HepG2 (cell line): ENCODE data around the gene EMILIN1. TPM values are rescaled to one million over a fixed set of nuclear protein-coding genes. Genes with fewer than 3 reads are reported as not detected.

Experiments used
- ATM ChIP-seq: fragments of 450-650 bp; IDR thresholded peaks from 2 replicates; pipeline ENCODE4 v1.7.1; 2017; ENCODE audit warnings: mild to moderate bottlenecking, borderline replicate concordance
- BRCA1 ChIP-seq: sonication (generic); formaldehyde crosslinking; IDR thresholded peaks from 2 replicates; pipeline ENCODE4 v1.4.0; 2020; ENCODE audit warnings: missing genetic modification reagents
- FOXA1 ChIP-seq, 2 experiments: fragments of 450-650 bp in 1 of 2; sonication (generic) in 1 of 2; formaldehyde crosslinking in 1 of 2; IDR thresholded peaks; 2 replicates each; pipeline versions ENCODE4 v1.4.0 to v1.6.1; 2016 to 2020; ENCODE audit warnings: missing genetic modification reagents in 1 of 2
- MLLT10 ChIP-seq: sonication (generic); formaldehyde crosslinking; IDR thresholded peaks from 2 replicates; pipeline ENCODE4 v1.4.0; 2020; ENCODE audit warnings: missing genetic modification reagents
- NFYB ChIP-seq: sonication (generic); formaldehyde crosslinking; IDR thresholded peaks from 2 replicates; pipeline ENCODE4 v1.4.0; 2020; ENCODE audit warnings: missing genetic modification reagents
- PHF20 ChIP-seq: sonication (generic); formaldehyde crosslinking; IDR thresholded peaks from 2 replicates; pipeline ENCODE4 v1.5.0; 2020; ENCODE audit warnings: mild to moderate bottlenecking, missing genetic modification reagents
- PHF8 ChIP-seq: sonication (generic); formaldehyde crosslinking; IDR thresholded peaks from 2 replicates; pipeline ENCODE4 v1.5.0; 2020; ENCODE audit warnings: missing genetic modification reagents
- POLR2AphosphoS5 ChIP-seq: IDR thresholded peaks from 2 replicates; pipeline ENCODE4 v1.6.1; 2012; ENCODE audit warnings: low read depth, low read length
- RFX1 ChIP-seq: fragments of 450-650 bp; IDR thresholded peaks from 2 replicates; pipeline ENCODE4 v1.6.1; 2017
- SIX4 ChIP-seq: sonication (generic); formaldehyde crosslinking; IDR thresholded peaks from 2 replicates; pipeline ENCODE4 v1.4.0; 2020; ENCODE audit warnings: missing genetic modification reagents
- SMAD1 ChIP-seq: sonication (generic); formaldehyde crosslinking; IDR thresholded peaks from 2 replicates; pipeline ENCODE4 v1.4.0; 2020; ENCODE audit warnings: missing genetic modification reagents, low read depth, mild to moderate bottlenecking, borderline replicate concordance
- SMAD3 ChIP-seq: sonication (generic); formaldehyde crosslinking; IDR thresholded peaks from 2 replicates; pipeline ENCODE4 v1.4.0; 2020; ENCODE audit warnings: missing genetic modification reagents
- SOX6 ChIP-seq, 2 experiments: fragments of 450-650 bp in 1 of 2; sonication (generic) in 1 of 2; formaldehyde crosslinking in 1 of 2; IDR thresholded peaks; 2 replicates each; pipeline versions ENCODE4 v1.4.0 to v1.6.1; 2017 to 2020; ENCODE audit warnings: antibody characterized with exemption in 1 of 2, mild to moderate bottlenecking in 1 of 2, missing genetic modification reagents in 1 of 2
- ZBTB38 ChIP-seq: sonication (generic); formaldehyde crosslinking; IDR thresholded peaks from 2 replicates; pipeline ENCODE4 v1.5.1; 2020; ENCODE audit warnings: mild to moderate bottlenecking, missing genetic modification reagents
- ZNF160 ChIP-seq: sonication (generic); formaldehyde crosslinking; IDR thresholded peaks from 2 replicates; pipeline ENCODE4 v1.8.0; 2022; ENCODE audit warnings: mild to moderate bottlenecking, inconsistent platforms, missing genetic modification reagents
- ZNF350 ChIP-seq: sonication (generic); formaldehyde crosslinking; IDR thresholded peaks from 2 replicates; pipeline ENCODE4 v1.4.0; 2020; ENCODE audit warnings: mild to moderate bottlenecking, low read depth, missing genetic modification reagents, borderline replicate concordance
- ZNF510 ChIP-seq: sonication (generic); formaldehyde crosslinking; IDR thresholded peaks from 2 replicates; pipeline ENCODE4 v1.4.0; 2020; ENCODE audit warnings: low read depth, mild to moderate bottlenecking, missing genetic modification reagents
- ZNF512 ChIP-seq: sonication (generic); formaldehyde crosslinking; IDR thresholded peaks from 2 replicates; pipeline ENCODE4 v1.4.0; 2020; ENCODE audit warnings: mild to moderate bottlenecking, missing genetic modification reagents
- ZNF549 ChIP-seq: sonication (generic); formaldehyde crosslinking; IDR thresholded peaks from 2 replicates; pipeline ENCODE4 v1.5.0; 2020; ENCODE audit warnings: missing genetic modification reagents
- ZNF644 ChIP-seq: IDR thresholded peaks from 2 replicates; pipeline ENCODE4 v1.6.1; 2016; ENCODE audit warnings: low read depth
- ZNF724P ChIP-seq: sonication (generic); formaldehyde crosslinking; IDR thresholded peaks from 2 replicates; pipeline ENCODE4 v1.8.0; 2022; ENCODE audit warnings: missing genetic modification reagents, borderline replicate concordance
- polyA plus RNA-seq, 8 experiments: library from polyadenylated mRNA; depleted of rRNA in 3 of 8; stranded (reverse) in 7 of 8; unstranded in 1 of 8; fragments of >200 nt; fragmentation: Illumina TruSeq in 4 of 8; extraction: Trizol in 4 of 8; gene quantifications; 2 replicates each; pipeline versions ENCODE4 v1.2.1 to v1.2.3, GENCODE V29; 2011 to 2016; ENCODE audit warnings: low read depth in 4 of 8, missing spikeins in 1 of 8, mixed read lengths in 1 of 8; ENCODE audit not compliant: insufficient read depth in 1 of 8
- total RNA-seq, 5 experiments: library from RNA; depleted of rRNA; stranded (reverse); fragments of >200 nt; fragmentation: Illumina TruSeq; extraction: Trizol; gene quantifications; 2 replicates each; pipeline ENCODE4 v1.2.3, GENCODE V29; 2016; ENCODE audit warnings: low read depth in 1 of 5
- TF ChIP-seq, protein P1 (sequence below): sonication (generic); formaldehyde crosslinking; IDR thresholded peaks from 2 replicates; pipeline ENCODE4 v1.8.0; 2022; ENCODE audit warnings: mild to moderate bottlenecking, missing genetic modification reagents, moderate library complexity
- TF ChIP-seq, protein P2 (sequence below): sonication (generic); formaldehyde crosslinking; IDR thresholded peaks from 2 replicates; pipeline ENCODE4 v1.4.0; 2020; ENCODE audit warnings: missing genetic modification reagents, borderline replicate concordance

Gene EMILIN1
- total and polyA plus RNA-seq, 2 of the 13 experiments (the other 11 are each of a cell fraction or from before 2014, with no cell fraction given) = 8.1 to 9.7 TPM

GRCh38 chr2:27126252-27126710 lies 47.9 kb downstream of the EMILIN1 start (continued):
- TF ChIP-seq, protein P1, sequence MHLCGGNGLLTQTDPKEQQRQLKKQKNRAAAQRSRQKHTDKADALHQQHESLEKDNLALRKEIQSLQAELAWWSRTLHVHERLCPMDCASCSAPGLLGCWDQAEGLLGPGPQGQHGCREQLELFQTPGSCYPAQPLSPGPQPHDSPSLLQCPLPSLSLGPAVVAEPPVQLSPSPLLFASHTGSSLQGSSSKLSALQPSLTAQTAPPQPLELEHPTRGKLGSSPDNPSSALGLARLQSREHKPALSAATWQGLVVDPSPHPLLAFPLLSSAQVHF (CRISPR knock-in tag) = no peak
- no peak for TF ChIP-seq PHF20 (CRISPR knock-in tag)
- TF ChIP-seq SIX4 = no peak
- TF ChIP-seq SMAD3 (CRISPR knock-in tag) = peak; percentile 29; the same call in 1 of the 2 replicates
- no peak for TF ChIP-seq SOX6 (IDR thresholded peaks at IDR 0.05)
- TF ChIP-seq SOX6 (CRISPR knock-in tag; IDR thresholded peaks at IDR 0.05) = no peak
- TF ChIP-seq RFX1 = no peak
- no peak for TF ChIP-seq NFYB (CRISPR knock-in tag)
- no peak for TF ChIP-seq ZNF512
- no peak for TF ChIP-seq ZNF350 (CRISPR knock-in tag)
- no peak for TF ChIP-seq FOXA1 (IDR thresholded peaks at IDR 0.05)
- no peak for TF ChIP-seq FOXA1 (CRISPR knock-in tag; IDR thresholded peaks at IDR 0.05)
- TF ChIP-seq ATM = no peak
- TF ChIP-seq PHF8 (CRISPR knock-in tag) = no peak
- no peak for TF ChIP-seq ZBTB38 (CRISPR knock-in tag)
- TF ChIP-seq, protein P2, sequence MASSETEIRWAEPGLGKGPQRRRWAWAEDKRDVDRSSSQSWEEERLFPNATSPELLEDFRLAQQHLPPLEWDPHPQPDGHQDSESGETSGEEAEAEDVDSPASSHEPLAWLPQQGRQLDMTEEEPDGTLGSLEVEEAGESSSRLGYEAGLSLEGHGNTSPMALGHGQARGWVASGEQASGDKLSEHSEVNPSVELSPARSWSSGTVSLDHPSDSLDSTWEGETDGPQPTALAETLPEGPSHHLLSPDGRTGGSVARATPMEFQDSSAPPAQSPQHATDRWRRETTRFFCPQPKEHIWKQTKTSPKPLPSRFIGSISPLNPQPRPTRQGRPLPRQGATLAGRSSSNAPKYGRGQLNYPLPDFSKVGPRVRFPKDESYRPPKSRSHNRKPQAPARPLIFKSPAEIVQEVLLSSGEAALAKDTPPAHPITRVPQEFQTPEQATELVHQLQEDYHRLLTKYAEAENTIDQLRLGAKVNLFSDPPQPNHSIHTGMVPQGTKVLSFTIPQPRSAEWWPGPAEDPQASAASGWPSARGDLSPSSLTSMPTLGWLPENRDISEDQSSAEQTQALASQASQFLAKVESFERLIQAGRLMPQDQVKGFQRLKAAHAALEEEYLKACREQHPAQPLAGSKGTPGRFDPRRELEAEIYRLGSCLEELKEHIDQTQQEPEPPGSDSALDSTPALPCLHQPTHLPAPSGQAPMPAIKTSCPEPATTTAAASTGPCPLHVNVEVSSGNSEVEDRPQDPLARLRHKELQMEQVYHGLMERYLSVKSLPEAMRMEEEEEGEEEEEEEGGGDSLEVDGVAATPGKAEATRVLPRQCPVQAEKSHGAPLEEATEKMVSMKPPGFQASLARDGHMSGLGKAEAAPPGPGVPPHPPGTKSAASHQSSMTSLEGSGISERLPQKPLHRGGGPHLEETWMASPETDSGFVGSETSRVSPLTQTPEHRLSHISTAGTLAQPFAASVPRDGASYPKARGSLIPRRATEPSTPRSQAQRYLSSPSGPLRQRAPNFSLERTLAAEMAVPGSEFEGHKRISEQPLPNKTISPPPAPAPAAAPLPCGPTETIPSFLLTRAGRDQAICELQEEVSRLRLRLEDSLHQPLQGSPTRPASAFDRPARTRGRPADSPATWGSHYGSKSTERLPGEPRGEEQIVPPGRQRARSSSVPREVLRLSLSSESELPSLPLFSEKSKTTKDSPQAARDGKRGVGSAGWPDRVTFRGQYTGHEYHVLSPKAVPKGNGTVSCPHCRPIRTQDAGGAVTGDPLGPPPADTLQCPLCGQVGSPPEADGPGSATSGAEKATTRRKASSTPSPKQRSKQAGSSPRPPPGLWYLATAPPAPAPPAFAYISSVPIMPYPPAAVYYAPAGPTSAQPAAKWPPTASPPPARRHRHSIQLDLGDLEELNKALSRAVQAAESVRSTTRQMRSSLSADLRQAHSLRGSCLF = no peak
- no peak for TF ChIP-seq ZNF160
- TF ChIP-seq MLLT10 = no peak
- no peak for TF ChIP-seq POLR2AphosphoS5
- TF ChIP-seq BRCA1 = no peak
- TF ChIP-seq ZNF549 = no peak
- no peak for TF ChIP-seq ZNF510 (CRISPR knock-in tag)
- TF ChIP-seq ZNF644 (CRISPR knock-in tag) = peak; percentile 94
- no peak for TF ChIP-seq SMAD1
- TF ChIP-seq ZNF724P (CRISPR knock-in tag) = no peak
